Body of pancreas (tissue), 4 donors: Measurements from ENCODE around the gene SPATA13.

Experiments
- CTCF ChIP-seq, 7 experiments: fragments of 450-650 bp in 4 of 7; fragments of 200-600 bp in 3 of 7; sonication (generic) in 3 of 7; IDR thresholded peaks; one replicate each; pipeline ENCODE4 v1.5.1; 2016 to 2019; ENCODE audit warnings: antibody characterized with exemption in 7 of 7
- POLR2A ChIP-seq, 3 donors: fragments of 450-650 bp; IDR thresholded peaks; one replicate each; pipeline ENCODE4 v1.6.1; 2016; ENCODE audit warnings: antibody characterized with exemption in 3 of 3, mild to moderate bottlenecking in 2 of 3

- TF ChIP-seq CTCF (IDR thresholded peaks at IDR 0.05) (no peak), POLR2A (IDR thresholded peaks at IDR 0.05) (no peak)
Observed at GRCh38 chr13:24128112-24128511, 32.4 kb upstream of the SPATA13 start.
